ENCODE data around the gene ITGAE. TPM values are rescaled to one million over a fixed set of nuclear protein-coding genes. Genes with fewer than 3 reads are reported as not detected.
A peak's percentile ranks its signal among the peaks of the same experiment; 100 is the strongest.

Gene ITGAE
- total RNA-seq, 1 experiment from 2014 or later: 20.9 TPM

GRCh38 chr17:3828151-3828851 lies 27.3 kb upstream of the ITGAE start:
- H3K36me3 ChIP-seq (ENCODE audit: control insufficient read depth, insufficient read depth, low read length): peaks cover 11% of the 10 kb centered on the region
- ChIA-PET CTCF (no interaction called here), POLR2A (no interaction called here)
- BruUV-seq (replicated peaks): no TSS peak
- no peak overlapping the region for H3K27ac ChIP-seq (ENCODE audit: low read length)
- in situ Hi-C loops (cut with HindIII; ENCODE audit: low pct_unique_long_range_greater_than_20kb, low sequenced_read_pairs): no loop called here
- intact Hi-C loops (cut with micrococcal nuclease; ENCODE audit: unreplicated experiment): loop anchor here (5.0 kb wide), 1 partner anchor 96 kb away; no protein-coding TSS in a partner anchor
- H3K9me3 ChIP-seq (ENCODE audit: control insufficient read depth, insufficient read depth, low read depth, low read length): no peaks in the 10 kb centered on the region
- H3K4me3 ChIP-seq (ENCODE audit: low read depth in 2 of 2, low read length in 2 of 2): no peak overlapping the region
- H3K4me1 ChIP-seq (ENCODE audit: control insufficient read depth, insufficient read depth, low read length): no peaks in the 10 kb centered on the region
- no peak for ATAC-seq
- TF ChIP-seq POLR2AphosphoS5 (IDR thresholded peaks at IDR 0.05; ENCODE audit: low read depth, low read length) (no peak), TCF7L2 (IDR thresholded peaks at IDR 0.05; ENCODE audit: low read depth, low read length) (no peak), SIN3A (IDR thresholded peaks at IDR 0.05; ENCODE audit: borderline replicate concordance, insufficient read depth, low read depth, low read length) (no peak)
- TF ChIP-seq, protein P1, sequence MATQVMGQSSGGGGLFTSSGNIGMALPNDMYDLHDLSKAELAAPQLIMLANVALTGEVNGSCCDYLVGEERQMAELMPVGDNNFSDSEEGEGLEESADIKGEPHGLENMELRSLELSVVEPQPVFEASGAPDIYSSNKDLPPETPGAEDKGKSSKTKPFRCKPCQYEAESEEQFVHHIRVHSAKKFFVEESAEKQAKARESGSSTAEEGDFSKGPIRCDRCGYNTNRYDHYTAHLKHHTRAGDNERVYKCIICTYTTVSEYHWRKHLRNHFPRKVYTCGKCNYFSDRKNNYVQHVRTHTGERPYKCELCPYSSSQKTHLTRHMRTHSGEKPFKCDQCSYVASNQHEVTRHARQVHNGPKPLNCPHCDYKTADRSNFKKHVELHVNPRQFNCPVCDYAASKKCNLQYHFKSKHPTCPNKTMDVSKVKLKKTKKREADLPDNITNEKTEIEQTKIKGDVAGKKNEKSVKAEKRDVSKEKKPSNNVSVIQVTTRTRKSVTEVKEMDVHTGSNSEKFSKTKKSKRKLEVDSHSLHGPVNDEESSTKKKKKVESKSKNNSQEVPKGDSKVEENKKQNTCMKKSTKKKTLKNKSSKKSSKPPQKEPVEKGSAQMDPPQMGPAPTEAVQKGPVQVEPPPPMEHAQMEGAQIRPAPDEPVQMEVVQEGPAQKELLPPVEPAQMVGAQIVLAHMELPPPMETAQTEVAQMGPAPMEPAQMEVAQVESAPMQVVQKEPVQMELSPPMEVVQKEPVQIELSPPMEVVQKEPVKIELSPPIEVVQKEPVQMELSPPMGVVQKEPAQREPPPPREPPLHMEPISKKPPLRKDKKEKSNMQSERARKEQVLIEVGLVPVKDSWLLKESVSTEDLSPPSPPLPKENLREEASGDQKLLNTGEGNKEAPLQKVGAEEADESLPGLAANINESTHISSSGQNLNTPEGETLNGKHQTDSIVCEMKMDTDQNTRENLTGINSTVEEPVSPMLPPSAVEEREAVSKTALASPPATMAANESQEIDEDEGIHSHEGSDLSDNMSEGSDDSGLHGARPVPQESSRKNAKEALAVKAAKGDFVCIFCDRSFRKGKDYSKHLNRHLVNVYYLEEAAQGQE (IDR thresholded peaks at IDR 0.05; ENCODE audit: insufficient read depth in 1 of 2, low read depth in 2 of 2, low read length in 1 of 2): no peak
- TF ChIP-seq, protein P2, sequence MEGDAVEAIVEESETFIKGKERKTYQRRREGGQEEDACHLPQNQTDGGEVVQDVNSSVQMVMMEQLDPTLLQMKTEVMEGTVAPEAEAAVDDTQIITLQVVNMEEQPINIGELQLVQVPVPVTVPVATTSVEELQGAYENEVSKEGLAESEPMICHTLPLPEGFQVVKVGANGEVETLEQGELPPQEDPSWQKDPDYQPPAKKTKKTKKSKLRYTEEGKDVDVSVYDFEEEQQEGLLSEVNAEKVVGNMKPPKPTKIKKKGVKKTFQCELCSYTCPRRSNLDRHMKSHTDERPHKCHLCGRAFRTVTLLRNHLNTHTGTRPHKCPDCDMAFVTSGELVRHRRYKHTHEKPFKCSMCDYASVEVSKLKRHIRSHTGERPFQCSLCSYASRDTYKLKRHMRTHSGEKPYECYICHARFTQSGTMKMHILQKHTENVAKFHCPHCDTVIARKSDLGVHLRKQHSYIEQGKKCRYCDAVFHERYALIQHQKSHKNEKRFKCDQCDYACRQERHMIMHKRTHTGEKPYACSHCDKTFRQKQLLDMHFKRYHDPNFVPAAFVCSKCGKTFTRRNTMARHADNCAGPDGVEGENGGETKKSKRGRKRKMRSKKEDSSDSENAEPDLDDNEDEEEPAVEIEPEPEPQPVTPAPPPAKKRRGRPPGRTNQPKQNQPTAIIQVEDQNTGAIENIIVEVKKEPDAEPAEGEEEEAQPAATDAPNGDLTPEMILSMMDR (IDR thresholded peaks at IDR 0.05): no peak
- H3K27me3 ChIP-seq (ENCODE audit: control insufficient read depth, insufficient read depth, low read length): no peaks in the 10 kb centered on the region
- DNase-seq (ENCODE audit: low read depth, low spot score): no peak

DNA sequence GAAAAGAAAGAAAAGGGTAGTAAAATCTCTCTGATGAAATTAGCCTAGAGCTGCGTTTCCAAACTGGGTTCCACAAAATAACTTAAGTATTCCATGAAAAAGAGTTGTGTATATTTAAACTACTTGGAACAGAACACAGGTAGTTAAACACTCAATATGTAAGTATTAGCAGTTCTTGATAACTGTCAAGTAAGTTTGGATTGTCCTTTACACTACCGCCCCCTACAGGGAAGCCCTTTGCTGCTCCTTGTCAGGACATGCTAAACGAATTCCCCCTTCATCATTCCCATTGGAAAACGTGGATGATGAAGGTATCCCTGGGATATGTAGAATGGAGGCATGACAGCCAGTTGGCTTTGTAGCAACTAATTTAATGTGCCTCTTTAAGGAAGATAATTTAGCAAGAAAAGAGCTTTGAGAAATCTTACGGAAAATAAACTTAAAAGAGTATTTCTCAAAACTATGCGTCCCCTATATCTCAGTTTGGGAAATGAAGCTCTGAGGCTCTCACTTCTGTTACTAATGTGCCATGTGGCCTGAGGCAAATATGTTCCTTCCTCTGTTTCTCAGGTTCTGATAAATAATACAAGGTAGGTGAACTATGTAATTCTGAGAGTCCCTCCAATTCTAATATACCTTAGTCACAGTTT lies 26.3 kb upstream of the ITGAE start:
- in situ Hi-C loops (cut with HindIII; ENCODE audit: low pct_unique_long_range_greater_than_20kb, low sequenced_read_pairs) (no loop called here), intact Hi-C loops (cut with micrococcal nuclease; ENCODE audit: unreplicated experiment) (loop anchor here (5.0 kb wide), 1 partner anchor 95 kb away; no protein-coding TSS in a partner anchor)
- no peak for TF ChIP-seq POLR2AphosphoS5 (IDR thresholded peaks at IDR 0.05; ENCODE audit: low read depth, low read length)
- TF ChIP-seq, protein P2 (IDR thresholded peaks at IDR 0.05): peak; percentile 76
- no peak overlapping the region for H3K27ac ChIP-seq (ENCODE audit: low read length)
- DNase-seq (ENCODE audit: low read depth, low spot score) (peak; percentile 43), ATAC-seq (no peak)
- POLR2A ChIA-PET: no interaction called here
- peaks cover 12% of the 10 kb centered on the region for H3K36me3 ChIP-seq (ENCODE audit: control insufficient read depth, insufficient read depth, low read length)
- no peaks in the 10 kb centered on the region for H3K27me3 ChIP-seq (ENCODE audit: control insufficient read depth, insufficient read depth, low read length)
- BruUV-seq (replicated peaks): no TSS peak
- no peaks in the 10 kb centered on the region for H3K9me3 ChIP-seq (ENCODE audit: control insufficient read depth, insufficient read depth, low read depth, low read length)
- CTCF ChIA-PET: interaction anchor here (0.7 to 0.8 kb wide), 3 partner anchors 24 to 160 kb away, joined by 4 to 8 read pairs (median 5); no protein-coding TSS in a partner anchor
- H3K4me3 ChIP-seq (ENCODE audit: low read depth in 2 of 2, low read length in 2 of 2): no peak overlapping the region
- H3K4me1 ChIP-seq (ENCODE audit: control insufficient read depth, insufficient read depth, low read length): no peaks in the 10 kb centered on the region

Measured in Panc1 (cell line).